HFFc6 (cell line): ENCODE data around the gene ZNF213. TPM values are rescaled to one million over a fixed set of nuclear protein-coding genes. Genes with fewer than 3 reads are reported as not detected.
A peak's percentile ranks its signal among the peaks of the same experiment; 100 is the strongest.

ENCODE experiments used
- DNase-seq: peaks from one replicate; pipeline ENCODE4 v3.0.0-alpha.2; 2018
- H3K27ac Mint-ChIP-seq: 2 replicates; pipeline ENCODE4 v1.8.0; 2020; ENCODE audit warnings: mild to moderate bottlenecking, mixed read lengths
- H3K27me3 Mint-ChIP-seq: 2 replicates; pipeline ENCODE4 v1.8.0; 2021; ENCODE audit warnings: mild to moderate bottlenecking, moderate library complexity, mixed read lengths; ENCODE audit not compliant: insufficient read depth
- H3K36me3 Mint-ChIP-seq: 2 replicates; pipeline ENCODE4 v1.8.0; 2021; ENCODE audit warnings: low read depth, mixed read lengths
- H3K4me1 Mint-ChIP-seq: 2 replicates; pipeline ENCODE4 v1.8.0; 2020; ENCODE audit warnings: low read depth, mixed read lengths
- H3K4me3 Mint-ChIP-seq: 2 replicates; pipeline ENCODE4 v1.8.0; 2020; ENCODE audit warnings: mild to moderate bottlenecking, moderate library complexity, mixed read lengths
- H3K9me3 Mint-ChIP-seq: 2 replicates; pipeline ENCODE4 v1.8.0; 2020; ENCODE audit warnings: mild to moderate bottlenecking, mixed read lengths
- total RNA-seq, 6 experiments: library from RNA; stranded (reverse); fragmentation: NEBNext Ultra II Directional; extraction: Animal tissue kit (Norgen Biotek cat#: 25700); gene quantifications; 2 replicates in 1 of 6; 3 replicates in 5 of 6; pipeline ENCODE4 v1.2.3, GENCODE V29; 2021
- TF ChIP-seq, protein P1 (sequence below): fragments of 200-600 bp; sonication (generic); IDR thresholded peaks from 2 replicates; pipeline ENCODE4 v1.5.0; 2021; ENCODE audit warnings: antibody characterized with exemption, mild to moderate bottlenecking

Gene ZNF213
- total RNA-seq, 6 experiments from 2014 or later, result 5.9 to 7.3 (median 6.9) TPM

- TF ChIP-seq, protein P1, sequence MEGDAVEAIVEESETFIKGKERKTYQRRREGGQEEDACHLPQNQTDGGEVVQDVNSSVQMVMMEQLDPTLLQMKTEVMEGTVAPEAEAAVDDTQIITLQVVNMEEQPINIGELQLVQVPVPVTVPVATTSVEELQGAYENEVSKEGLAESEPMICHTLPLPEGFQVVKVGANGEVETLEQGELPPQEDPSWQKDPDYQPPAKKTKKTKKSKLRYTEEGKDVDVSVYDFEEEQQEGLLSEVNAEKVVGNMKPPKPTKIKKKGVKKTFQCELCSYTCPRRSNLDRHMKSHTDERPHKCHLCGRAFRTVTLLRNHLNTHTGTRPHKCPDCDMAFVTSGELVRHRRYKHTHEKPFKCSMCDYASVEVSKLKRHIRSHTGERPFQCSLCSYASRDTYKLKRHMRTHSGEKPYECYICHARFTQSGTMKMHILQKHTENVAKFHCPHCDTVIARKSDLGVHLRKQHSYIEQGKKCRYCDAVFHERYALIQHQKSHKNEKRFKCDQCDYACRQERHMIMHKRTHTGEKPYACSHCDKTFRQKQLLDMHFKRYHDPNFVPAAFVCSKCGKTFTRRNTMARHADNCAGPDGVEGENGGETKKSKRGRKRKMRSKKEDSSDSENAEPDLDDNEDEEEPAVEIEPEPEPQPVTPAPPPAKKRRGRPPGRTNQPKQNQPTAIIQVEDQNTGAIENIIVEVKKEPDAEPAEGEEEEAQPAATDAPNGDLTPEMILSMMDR, result no peak
- Mint-ChIP-seq H3K4me1 (peaks cover 30% of the 10 kb centered on the region), H3K27me3 (no peaks in the 10 kb centered on the region), H3K27ac (peak within 1 kb of the TSS; percentile 49), H3K4me3 (peak within 1 kb of the TSS; percentile 85), H3K9me3 (no peaks in the 10 kb centered on the region), H3K36me3 (no peaks in the 10 kb centered on the region)
- peak; percentile 54 for DNase-seq
These were observed 22.6 kb upstream of the ZNF213 start, which contains the start of gene ZNF205 for GRCh38 chr16:3112058-3112880. Gene ZNF205 (plus strand): TSS chr16:3112586. CDS start chr16:3113431, 845 bp downstream.

DNA sequence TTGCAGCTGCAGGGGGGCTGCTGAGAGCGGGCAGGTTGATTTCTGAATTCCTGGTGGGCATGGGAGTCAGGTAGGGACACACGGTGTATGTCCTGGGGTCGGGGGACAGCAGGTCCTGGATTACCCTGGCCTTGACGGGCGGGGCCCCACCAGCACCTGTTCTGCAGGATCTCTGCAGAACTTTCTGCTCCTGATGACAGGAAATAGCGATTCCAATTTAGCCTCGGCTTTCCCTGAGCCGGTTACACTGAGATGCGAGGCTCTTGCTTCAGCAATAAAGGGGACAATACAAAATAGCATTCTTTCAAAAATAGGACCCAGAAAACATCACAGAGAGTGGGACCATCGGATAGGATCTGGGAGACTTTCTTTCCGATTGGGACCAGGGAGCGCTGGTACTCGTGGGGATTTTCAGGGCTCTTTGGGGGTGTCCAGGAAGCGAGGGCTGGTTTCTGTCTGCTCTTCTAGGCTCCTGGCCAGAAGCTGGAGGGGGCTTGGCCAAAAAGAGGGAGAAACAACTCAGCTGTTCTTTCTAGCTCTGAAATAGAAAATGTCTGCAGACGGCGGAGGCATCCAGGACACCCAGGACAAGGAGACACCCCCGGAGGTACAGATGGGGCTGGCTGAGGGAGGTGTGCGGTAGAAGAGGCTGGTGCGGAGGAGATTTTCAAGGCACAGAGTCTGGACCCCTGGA, 21.8 kb upstream of the ZNF213 start:
- H3K4me3 Mint-ChIP-seq, result peak overlapping the region; percentile 85
- H3K9me3 Mint-ChIP-seq, result no peaks in the 10 kb centered on the region
- H3K36me3 Mint-ChIP-seq, result no peaks in the 10 kb centered on the region
- TF ChIP-seq, protein P1, result no peak
- no peaks in the 10 kb centered on the region for H3K27me3 Mint-ChIP-seq
- peak overlapping the region; percentile 49 for H3K27ac Mint-ChIP-seq
- peaks cover 27% of the 10 kb centered on the region for H3K4me1 Mint-ChIP-seq
- DNase-seq, result no peak

DNA sequence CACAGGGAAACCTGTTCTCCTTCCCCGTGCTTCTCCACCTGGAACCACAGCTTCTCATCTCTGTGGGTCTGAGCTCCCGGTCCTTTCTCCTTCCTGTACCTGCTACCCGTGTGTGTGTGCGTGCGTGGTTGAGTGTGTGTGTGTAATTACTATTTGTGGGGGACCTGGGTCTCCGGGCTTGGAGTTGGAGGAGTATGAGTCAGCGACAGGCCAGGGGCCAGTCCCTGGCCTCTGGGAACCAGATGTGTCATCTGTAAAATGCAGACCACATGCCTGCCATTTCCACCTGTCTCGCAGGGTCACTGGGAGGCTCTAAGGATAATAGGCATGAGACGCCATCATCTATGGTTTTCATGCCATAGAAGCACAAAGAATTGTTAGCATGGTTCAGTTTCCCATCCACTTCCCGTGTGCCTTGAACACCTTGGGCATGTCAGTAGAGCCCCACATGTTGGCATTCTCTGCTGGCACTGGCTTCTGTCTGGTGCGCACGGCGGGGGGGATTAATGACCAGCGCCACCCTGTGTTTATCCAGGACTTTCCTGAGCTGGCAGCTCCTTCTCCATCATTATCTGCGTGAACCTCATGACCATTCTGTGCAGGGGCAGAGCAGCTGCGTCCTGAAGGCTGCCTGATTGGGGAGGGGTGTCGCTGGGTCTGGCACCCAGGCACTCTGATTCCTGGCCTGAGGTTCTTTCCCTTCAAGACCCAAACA, 20.9 kb upstream of the ZNF213 start:
- peak; percentile 22 for DNase-seq
- Mint-ChIP-seq H3K36me3 (no peaks in the 10 kb centered on the region), H3K4me1 (peaks cover 27% of the 10 kb centered on the region), H3K4me3 (peak overlapping the region; percentile 85), H3K9me3 (no peaks in the 10 kb centered on the region), H3K27me3 (no peaks in the 10 kb centered on the region; the same call in 1 of the 2 replicates), H3K27ac (no peak overlapping the region; the same call in 1 of the 2 replicates)
- TF ChIP-seq, protein P1, result no peak

DNA sequence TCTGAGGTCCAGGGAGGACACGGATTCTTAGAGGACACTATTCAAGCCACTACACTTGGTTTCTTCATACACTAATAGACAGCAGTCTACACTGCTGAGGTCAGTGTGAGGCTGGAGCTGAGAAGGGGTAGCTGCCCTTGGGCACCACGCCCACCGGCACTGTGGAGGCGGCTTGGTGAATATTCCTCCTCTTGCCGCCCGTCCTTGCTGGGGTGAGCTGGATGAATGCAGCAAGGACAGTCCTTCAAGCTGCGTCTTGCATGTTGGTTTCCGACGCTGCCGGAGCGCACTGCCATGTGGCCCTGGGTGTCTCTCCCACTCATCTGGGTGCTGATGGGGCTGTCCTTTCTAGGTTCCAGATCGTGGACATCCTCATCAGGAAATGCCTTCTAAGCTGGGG, 19.8 kb upstream of the ZNF213 start:
- Mint-ChIP-seq H3K27ac (no peak overlapping the region), H3K27me3 (no peaks in the 10 kb centered on the region; the same call in 1 of the 2 replicates), H3K9me3 (no peaks in the 10 kb centered on the region), H3K4me1 (peaks cover 27% of the 10 kb centered on the region), H3K4me3 (peak overlapping the region; percentile 35; the same call in 1 of the 2 replicates), H3K36me3 (no peaks in the 10 kb centered on the region)
- TF ChIP-seq, protein P1, result no peak
- DNase-seq, result no peak

DNA sequence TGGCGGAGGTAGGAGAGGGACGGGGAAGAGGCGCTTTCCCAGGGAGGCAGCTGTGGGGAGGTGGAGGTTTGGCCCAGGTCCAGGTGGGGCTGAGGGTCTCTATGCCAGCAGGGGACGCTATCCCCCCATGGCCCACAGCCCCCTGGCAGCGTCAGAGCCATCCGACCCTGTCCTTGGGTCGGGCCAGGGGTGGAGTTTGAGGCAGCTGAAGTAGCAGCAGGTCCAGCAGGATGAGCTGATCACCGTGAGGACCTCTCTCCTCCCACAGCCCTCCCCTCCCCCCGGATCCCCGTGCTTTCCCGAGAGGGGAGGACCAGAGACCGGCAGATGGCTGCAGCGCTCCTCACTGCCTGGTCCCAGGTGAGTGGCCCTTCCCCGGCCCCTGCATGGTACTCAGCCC, 19.3 kb upstream of the ZNF213 start:
- Mint-ChIP-seq H3K4me3 (no peak overlapping the region), H3K9me3 (no peaks in the 10 kb centered on the region), H3K4me1 (peaks cover 27% of the 10 kb centered on the region), H3K27ac (no peak overlapping the region), H3K36me3 (no peaks in the 10 kb centered on the region), H3K27me3 (no peaks in the 10 kb centered on the region; the same call in 1 of the 2 replicates)
- TF ChIP-seq, protein P1, result peak; percentile 30
- no peak for DNase-seq
